ENCODE measurements around the gene GUCY1A2.

GUCY1A2 gene

GRCh38 chr11:106842134-106842533, 176.1 kb downstream of the GUCY1A2 start:
- no peaks in the 10 kb centered on the region for H3K27me3 Mint-ChIP-seq (ENCODE audit: low read depth)
- H3K27ac Mint-ChIP-seq: no peak overlapping the region
- no peak overlapping the region for H3K4me3 Mint-ChIP-seq

GRCh38 chr11:106840947-106841346, 177.3 kb downstream of the GUCY1A2 start:
- H3K9me3 Mint-ChIP-seq: no peaks in the 10 kb centered on the region
- TF ChIP-seq, protein P1, sequence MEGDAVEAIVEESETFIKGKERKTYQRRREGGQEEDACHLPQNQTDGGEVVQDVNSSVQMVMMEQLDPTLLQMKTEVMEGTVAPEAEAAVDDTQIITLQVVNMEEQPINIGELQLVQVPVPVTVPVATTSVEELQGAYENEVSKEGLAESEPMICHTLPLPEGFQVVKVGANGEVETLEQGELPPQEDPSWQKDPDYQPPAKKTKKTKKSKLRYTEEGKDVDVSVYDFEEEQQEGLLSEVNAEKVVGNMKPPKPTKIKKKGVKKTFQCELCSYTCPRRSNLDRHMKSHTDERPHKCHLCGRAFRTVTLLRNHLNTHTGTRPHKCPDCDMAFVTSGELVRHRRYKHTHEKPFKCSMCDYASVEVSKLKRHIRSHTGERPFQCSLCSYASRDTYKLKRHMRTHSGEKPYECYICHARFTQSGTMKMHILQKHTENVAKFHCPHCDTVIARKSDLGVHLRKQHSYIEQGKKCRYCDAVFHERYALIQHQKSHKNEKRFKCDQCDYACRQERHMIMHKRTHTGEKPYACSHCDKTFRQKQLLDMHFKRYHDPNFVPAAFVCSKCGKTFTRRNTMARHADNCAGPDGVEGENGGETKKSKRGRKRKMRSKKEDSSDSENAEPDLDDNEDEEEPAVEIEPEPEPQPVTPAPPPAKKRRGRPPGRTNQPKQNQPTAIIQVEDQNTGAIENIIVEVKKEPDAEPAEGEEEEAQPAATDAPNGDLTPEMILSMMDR (IDR thresholded peaks at IDR 0.05; ENCODE audit: unreplicated experiment in 3 of 3): no peak
- H3K27me3 Mint-ChIP-seq (ENCODE audit: low read depth): no peaks in the 10 kb centered on the region
- H3K4me1 Mint-ChIP-seq: no peaks in the 10 kb centered on the region
- no peaks in the 10 kb centered on the region for H3K36me3 Mint-ChIP-seq (ENCODE audit: low read depth)
- H3K4me3 Mint-ChIP-seq: no peak overlapping the region
- no peak overlapping the region for H3K27ac Mint-ChIP-seq

More at GRCh38 chr11:106842134-106842533, 176.1 kb downstream of the GUCY1A2 start:
- Mint-ChIP-seq H3K9me3 (no peaks in the 10 kb centered on the region), H3K36me3 (ENCODE audit: low read depth) (no peaks in the 10 kb centered on the region), H3K4me1 (no peaks in the 10 kb centered on the region)
- TF ChIP-seq, protein P1 (IDR thresholded peaks at IDR 0.05; ENCODE audit: unreplicated experiment in 3 of 3): no peak

DNA sequence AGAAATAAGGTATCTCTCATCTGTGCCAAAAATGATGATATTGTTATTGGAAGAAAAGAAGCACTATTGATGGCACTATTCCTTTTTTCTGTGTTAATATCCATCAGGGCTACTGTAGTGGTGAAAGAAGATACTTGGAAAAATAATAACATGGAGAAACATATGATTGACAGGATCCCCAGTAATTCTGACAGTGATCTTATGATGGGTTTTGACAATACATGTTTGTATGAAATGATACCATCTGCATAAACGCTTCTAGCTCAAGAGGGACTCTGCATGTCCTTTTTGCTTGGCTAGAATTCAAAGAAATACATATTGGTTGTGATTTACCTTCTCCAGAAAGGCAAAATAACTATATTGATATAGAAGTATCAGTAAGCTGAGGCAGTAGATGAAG, 178.1 kb downstream of the GUCY1A2 start:
- H3K36me3 Mint-ChIP-seq (ENCODE audit: low read depth): no peaks in the 10 kb centered on the region
- H3K27me3 Mint-ChIP-seq (ENCODE audit: low read depth): no peaks in the 10 kb centered on the region
- no peak overlapping the region for H3K27ac Mint-ChIP-seq
- no peak overlapping the region for H3K4me3 Mint-ChIP-seq
- TF ChIP-seq, protein P1 (IDR thresholded peaks at IDR 0.05; ENCODE audit: unreplicated experiment in 3 of 3): no peak
- no peaks in the 10 kb centered on the region for H3K9me3 Mint-ChIP-seq
- no peaks in the 10 kb centered on the region for H3K4me1 Mint-ChIP-seq

GRCh38 chr11:106834567-106834966, 183.7 kb downstream of the GUCY1A2 start:
- H3K4me1 Mint-ChIP-seq: no peaks in the 10 kb centered on the region
- TF ChIP-seq, protein P1 (IDR thresholded peaks at IDR 0.05; ENCODE audit: unreplicated experiment in 3 of 3): no peak
- H3K9me3 Mint-ChIP-seq: no peaks in the 10 kb centered on the region
- H3K36me3 Mint-ChIP-seq (ENCODE audit: low read depth): no peaks in the 10 kb centered on the region
- H3K4me3 Mint-ChIP-seq: no peak overlapping the region
- H3K27me3 Mint-ChIP-seq (ENCODE audit: low read depth): no peaks in the 10 kb centered on the region
- no peak overlapping the region for H3K27ac Mint-ChIP-seq

DNA sequence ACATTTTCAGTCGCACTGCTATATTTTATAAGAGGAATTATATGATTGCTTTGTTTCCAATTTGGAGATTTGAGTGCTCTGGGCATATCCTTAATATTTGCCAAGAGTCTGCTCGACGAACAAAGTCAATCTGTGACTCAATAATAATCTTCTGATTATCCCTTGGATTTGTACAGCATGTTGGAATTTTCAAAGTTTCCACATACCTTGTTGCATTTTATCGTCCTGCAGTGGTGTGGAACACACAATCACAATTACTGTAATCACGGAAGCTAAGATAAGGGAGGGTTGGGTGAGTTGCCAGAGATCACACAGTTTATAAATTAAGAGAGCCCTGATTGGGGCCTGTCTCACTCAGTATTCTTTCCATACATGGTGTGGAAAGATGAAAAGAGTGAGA, 189.3 kb downstream of the GUCY1A2 start:
- TF ChIP-seq, protein P1 (IDR thresholded peaks at IDR 0.05; ENCODE audit: unreplicated experiment in 3 of 3): no peak
- no peaks in the 10 kb centered on the region for H3K9me3 Mint-ChIP-seq
- H3K27me3 Mint-ChIP-seq (ENCODE audit: low read depth): no peaks in the 10 kb centered on the region
- no peak overlapping the region for H3K27ac Mint-ChIP-seq
- H3K4me1 Mint-ChIP-seq: no peaks in the 10 kb centered on the region
- no peak overlapping the region for H3K4me3 Mint-ChIP-seq
- no peaks in the 10 kb centered on the region for H3K36me3 Mint-ChIP-seq (ENCODE audit: low read depth)

DNA sequence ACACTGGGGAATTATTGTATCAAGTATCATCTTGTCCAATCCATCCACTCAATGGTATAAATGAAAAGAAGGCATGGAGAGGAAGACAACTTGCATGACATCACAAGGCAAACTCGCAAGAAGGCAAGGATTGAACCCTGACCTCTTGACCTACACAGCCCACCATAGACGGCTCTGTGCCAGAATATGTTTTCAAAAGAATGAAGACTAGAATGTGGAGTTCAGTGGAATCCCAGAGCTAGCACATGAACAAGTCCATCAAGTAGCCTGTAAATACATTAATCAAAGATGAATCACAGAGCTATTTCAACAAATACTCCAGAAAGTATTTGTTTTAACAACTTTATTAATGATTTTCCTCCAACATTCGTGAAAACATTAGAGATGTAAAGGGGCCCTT, 189.7 kb downstream of the GUCY1A2 start:
- no peaks in the 10 kb centered on the region for H3K36me3 Mint-ChIP-seq (ENCODE audit: low read depth)
- H3K4me1 Mint-ChIP-seq: no peaks in the 10 kb centered on the region
- TF ChIP-seq, protein P1 (IDR thresholded peaks at IDR 0.05; ENCODE audit: unreplicated experiment in 3 of 3): no peak
- H3K9me3 Mint-ChIP-seq: no peaks in the 10 kb centered on the region
- no peaks in the 10 kb centered on the region for H3K27me3 Mint-ChIP-seq (ENCODE audit: low read depth)
- H3K4me3 Mint-ChIP-seq: no peak overlapping the region
- H3K27ac Mint-ChIP-seq: no peak overlapping the region

Measured in nephron (organoid).